Measurements from ENCODE around the gene FOXP4. TPM values are rescaled to one million over a fixed set of nuclear protein-coding genes. Genes with fewer than 3 reads are reported as not detected.

FOXP4 gene
- total RNA-seq, 1 donor from 2014 or later = 27.9 TPM

GRCh38 chr6:41568202-41568584, 22.0 kb downstream of the FOXP4 start:
- Mint-ChIP-seq H3K27ac (ENCODE audit: unreplicated experiment) (no peak overlapping the region), H3K36me3 (ENCODE audit: unreplicated experiment) (no peaks in the 10 kb centered on the region), H3K27me3 (ENCODE audit: unreplicated experiment) (peaks cover 6% of the 10 kb centered on the region), H3K4me3 (ENCODE audit: unreplicated experiment) (no peak overlapping the region), H3K4me1 (ENCODE audit: low read depth, unreplicated experiment) (peaks cover 38% of the 10 kb centered on the region), H3K9me3 (ENCODE audit: unreplicated experiment) (peaks cover 1% of the 10 kb centered on the region)
- DNase-seq = no peak
- TF ChIP-seq CTCF (IDR thresholded peaks at IDR 0.05; ENCODE audit: partially characterized antibody, unreplicated experiment) = no peak

GRCh38 chr6:41568585-41569384, 22.6 kb downstream of the FOXP4 start:
- DNase-seq = no peak
- peaks cover 1% of the 10 kb centered on the region for H3K9me3 Mint-ChIP-seq (ENCODE audit: unreplicated experiment)
- peaks cover 6% of the 10 kb centered on the region for H3K27me3 Mint-ChIP-seq (ENCODE audit: unreplicated experiment)
- no peak for TF ChIP-seq CTCF (IDR thresholded peaks at IDR 0.05; ENCODE audit: partially characterized antibody, unreplicated experiment)
- H3K36me3 Mint-ChIP-seq (ENCODE audit: unreplicated experiment) = no peaks in the 10 kb centered on the region
- H3K4me3 Mint-ChIP-seq (ENCODE audit: unreplicated experiment) = no peak overlapping the region
- peak overlapping the region; percentile 9 for H3K27ac Mint-ChIP-seq (ENCODE audit: unreplicated experiment)
- peaks cover 40% of the 10 kb centered on the region for H3K4me1 Mint-ChIP-seq (ENCODE audit: low read depth, unreplicated experiment)

- DNase-seq = no peak
- peaks cover 1% of the 10 kb centered on the region for H3K9me3 Mint-ChIP-seq (ENCODE audit: unreplicated experiment)
- peaks cover 40% of the 10 kb centered on the region for H3K4me1 Mint-ChIP-seq (ENCODE audit: low read depth, unreplicated experiment)
- TF ChIP-seq CTCF (IDR thresholded peaks at IDR 0.05; ENCODE audit: partially characterized antibody, unreplicated experiment) = no peak
- peak overlapping the region; percentile 33 for H3K27ac Mint-ChIP-seq (ENCODE audit: unreplicated experiment)
- H3K4me3 Mint-ChIP-seq (ENCODE audit: unreplicated experiment) = peak overlapping the region; percentile 40
- peaks cover 3% of the 10 kb centered on the region for H3K27me3 Mint-ChIP-seq (ENCODE audit: unreplicated experiment)
- no peaks in the 10 kb centered on the region for H3K36me3 Mint-ChIP-seq (ENCODE audit: unreplicated experiment)
Measured at GRCh38 chr6:41570259-41570615, 24.1 kb downstream of the FOXP4 start.

- peaks cover 40% of the 10 kb centered on the region for H3K4me1 Mint-ChIP-seq (ENCODE audit: low read depth, unreplicated experiment)
- H3K27ac Mint-ChIP-seq (ENCODE audit: unreplicated experiment) = no peak overlapping the region
- peaks cover 1% of the 10 kb centered on the region for H3K9me3 Mint-ChIP-seq (ENCODE audit: unreplicated experiment)
- no peak for TF ChIP-seq CTCF (IDR thresholded peaks at IDR 0.05; ENCODE audit: partially characterized antibody, unreplicated experiment)
- H3K27me3 Mint-ChIP-seq (ENCODE audit: unreplicated experiment) = peaks cover 3% of the 10 kb centered on the region
- no peak for DNase-seq
- no peaks in the 10 kb centered on the region for H3K36me3 Mint-ChIP-seq (ENCODE audit: unreplicated experiment)
- peak overlapping the region; percentile 20 for H3K4me3 Mint-ChIP-seq (ENCODE audit: unreplicated experiment)
Measured at GRCh38 chr6:41571021-41571780, 25.0 kb downstream of the FOXP4 start.

- Mint-ChIP-seq H3K36me3 (ENCODE audit: unreplicated experiment) (no peaks in the 10 kb centered on the region), H3K27me3 (ENCODE audit: unreplicated experiment) (peaks cover 6% of the 10 kb centered on the region), H3K9me3 (ENCODE audit: unreplicated experiment) (peaks cover 5% of the 10 kb centered on the region), H3K4me3 (ENCODE audit: unreplicated experiment) (no peak overlapping the region), H3K27ac (ENCODE audit: unreplicated experiment) (peak overlapping the region; percentile 49), H3K4me1 (ENCODE audit: low read depth, unreplicated experiment) (peaks cover 52% of the 10 kb centered on the region)
- DNase-seq = no peak
- no peak for TF ChIP-seq CTCF (IDR thresholded peaks at IDR 0.05; ENCODE audit: partially characterized antibody, unreplicated experiment)
Measured at GRCh38 chr6:41572613-41573012, 26.4 kb downstream of the FOXP4 start.
